Transverse colon (tissue), 4 donors: ENCODE measurements around the gene FHIP1B. TPM values are rescaled to one million over a fixed set of nuclear protein-coding genes. Genes with fewer than 3 reads are reported as not detected.

Source experiments
- DNase-seq: peaks from one replicate; pipeline ENCODE4 v3.0.0-alpha.2; 2019
- H3K27ac ChIP-seq, 4 donors: fragments of 200-600 bp; sonication (generic); 2 replicates each; pipeline ENCODE4 v1.5.1; 2016 to 2018; ENCODE audit warnings: inconsistent platforms in 4 of 4
- H3K27me3 ChIP-seq: fragments of 200-600 bp; sonication (generic); 2 replicates; pipeline ENCODE4 v1.5.1; 2017; ENCODE audit warnings: inconsistent platforms
- H3K36me3 ChIP-seq, 4 donors: fragments of 200-600 bp; sonication (generic); 2 replicates each; pipeline ENCODE4 v1.5.1; 2017 to 2019; ENCODE audit warnings: inconsistent platforms in 4 of 4
- H3K4me1 ChIP-seq, 4 donors: fragments of 200-600 bp; sonication (generic); 2 replicates each; pipeline ENCODE4 v1.5.1; 2017 to 2020; ENCODE audit warnings: inconsistent platforms in 4 of 4
- H3K4me3 ChIP-seq, 4 donors: fragments of 200-600 bp; sonication (generic); 1 replicate in 1 of 4; 2 replicates in 3 of 4; pipeline versions ENCODE4 v1.5.1 to v1.6.1; 2017 to 2019; ENCODE audit warnings: inconsistent platforms in 4 of 4
- H3K9me3 ChIP-seq, 2 donors: fragments of 200-600 bp; sonication (generic); 2 replicates each; pipeline ENCODE4 v1.5.1; 2017 to 2019; ENCODE audit warnings: inconsistent platforms in 2 of 2
- EP300 ChIP-seq: sonication (generic); formaldehyde crosslinking; IDR thresholded peaks from one replicate; pipeline ENCODE4 v1.6.1; 2017; ENCODE audit warnings: antibody characterized with exemption, low read depth
- POLR2A ChIP-seq: fragments of 450-650 bp; IDR thresholded peaks from one replicate; pipeline ENCODE4 v1.6.1; 2016; ENCODE audit warnings: antibody characterized with exemption, mild to moderate bottlenecking, moderate library complexity
- POLR2AphosphoS5 ChIP-seq, 3 donors: sonication (generic); formaldehyde crosslinking; IDR thresholded peaks; one replicate each; pipeline ENCODE4 v1.6.1; 2016; ENCODE audit warnings: antibody characterized with exemption in 3 of 3
- WGBS, 2 donors: methylation state at CpG; one replicate each; pipeline ENCODE4 v1.1.5; 2018; ENCODE audit warnings: low coverage in 1 of 2; 5-methylcytosine and 5-hydroxymethylcytosine counted together
- in situ Hi-C, 4 donors: fragments of 200-750 bp; cut with MboI; loops; one replicate each; pipeline versions ENCODE4 v1.15.0 to v1.15.1; 2017; ENCODE audit warnings: low sequenced_read_pairs in 3 of 4, low pct_ligation_motif_present in 1 of 4, low pct_unique_long_range_greater_than_20kb in 1 of 4
- intact Hi-C: fragments of 100-400 bp; cut with DNase I; formaldehyde crosslinking; loops from one replicate; pipeline ENCODE4 v1.15.1; 2023; ENCODE audit warnings: low total_unique reads
- total RNA-seq, 4 donors: library from RNA; depleted of rRNA; stranded (reverse); fragments of >200 nt; gene quantifications; one replicate each; pipeline ENCODE4 v1.1.0, GENCODE V29; 2016
- TF ChIP-seq, protein P1 (sequence below), 5 experiments: fragments of 200-600 bp in 3 of 5; fragments of 450-650 bp in 2 of 5; sonication (generic) in 3 of 5; IDR thresholded peaks; 1 replicate in 2 of 5; 2 replicates in 3 of 5; pipeline ENCODE4 v1.5.1; 2016 to 2017; ENCODE audit warnings: antibody characterized with exemption in 5 of 5, inconsistent platforms in 3 of 5, mild to moderate bottlenecking in 2 of 5, moderate library complexity in 1 of 5

FHIP1B gene
- total RNA-seq, 4 donors from 2014 or later = 190 to 681 (median 228) TPM

DNA sequence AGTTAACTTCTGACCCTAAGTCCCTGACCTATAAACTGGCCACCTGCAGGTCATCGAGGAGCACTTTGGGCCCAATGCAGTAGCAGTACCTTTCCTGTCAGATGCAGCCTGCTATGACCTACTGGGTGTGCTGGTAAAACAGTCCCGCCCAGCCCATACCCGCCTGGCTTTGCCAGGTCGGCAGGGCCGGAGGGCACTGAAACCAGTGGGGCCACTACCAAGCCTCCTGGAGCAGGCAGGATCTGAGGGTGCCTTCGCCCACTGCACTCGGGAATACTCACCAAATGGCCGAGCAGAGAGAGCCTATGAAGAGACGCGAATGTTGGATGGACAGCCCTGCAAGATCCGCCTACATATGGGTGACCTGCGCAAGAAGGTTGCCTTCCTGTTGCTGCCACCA lies 24.6 kb downstream of the FHIP1B start:
- 94% methylated on average over 12 of the region's 12 CpGs; no CpG with 5 or more reads in 1 of the 2 donors for WGBS, 2 donors
- Histone ChIP-seq H3K36me3 (peaks cover 0 to 62% (median 16%) of the 10 kb centered on the region in 4 donors), H3K4me1 (no peaks in the 10 kb centered on the region), H3K27ac (no peak overlapping the region), H3K27me3 (no peaks in the 10 kb centered on the region), H3K4me3 (no peak overlapping the region), H3K9me3 (no peaks in the 10 kb centered on the region)
- no peak for DNase-seq
- in situ Hi-C loops (no loop called here), intact Hi-C loops (no loop called here)
- TF ChIP-seq POLR2AphosphoS5 (IDR thresholded peaks at IDR 0.05) (no peak), EP300 (no peak), POLR2A (no peak)
- TF ChIP-seq, protein P1, sequence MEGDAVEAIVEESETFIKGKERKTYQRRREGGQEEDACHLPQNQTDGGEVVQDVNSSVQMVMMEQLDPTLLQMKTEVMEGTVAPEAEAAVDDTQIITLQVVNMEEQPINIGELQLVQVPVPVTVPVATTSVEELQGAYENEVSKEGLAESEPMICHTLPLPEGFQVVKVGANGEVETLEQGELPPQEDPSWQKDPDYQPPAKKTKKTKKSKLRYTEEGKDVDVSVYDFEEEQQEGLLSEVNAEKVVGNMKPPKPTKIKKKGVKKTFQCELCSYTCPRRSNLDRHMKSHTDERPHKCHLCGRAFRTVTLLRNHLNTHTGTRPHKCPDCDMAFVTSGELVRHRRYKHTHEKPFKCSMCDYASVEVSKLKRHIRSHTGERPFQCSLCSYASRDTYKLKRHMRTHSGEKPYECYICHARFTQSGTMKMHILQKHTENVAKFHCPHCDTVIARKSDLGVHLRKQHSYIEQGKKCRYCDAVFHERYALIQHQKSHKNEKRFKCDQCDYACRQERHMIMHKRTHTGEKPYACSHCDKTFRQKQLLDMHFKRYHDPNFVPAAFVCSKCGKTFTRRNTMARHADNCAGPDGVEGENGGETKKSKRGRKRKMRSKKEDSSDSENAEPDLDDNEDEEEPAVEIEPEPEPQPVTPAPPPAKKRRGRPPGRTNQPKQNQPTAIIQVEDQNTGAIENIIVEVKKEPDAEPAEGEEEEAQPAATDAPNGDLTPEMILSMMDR (IDR thresholded peaks at IDR 0.05) = no peak

GRCh38 chr11:6206456-6207180 lies 27.8 kb downstream of the FHIP1B start:
- peaks cover 0 to 38% (median 10%) of the 10 kb centered on the region in 4 donors for H3K36me3 ChIP-seq
- WGBS, 2 donors = 75 to 81% methylated on average over 2 to 3 of the region's 3 CpGs
- in situ Hi-C loops = no loop called here

GRCh38 chr11:6205366-6205765 lies 29.1 kb downstream of the FHIP1B start, which contains the start of gene C11orf42:
Gene C11orf42 (plus strand): TSS chr11:6205557. CDS start chr11:6205616, 59 bp downstream.
- Histone ChIP-seq H3K4me3 (no peak within 1 kb of the TSS), H3K9me3 (no peaks in the 10 kb centered on the region), H3K36me3 (peaks cover 0 to 27% (median 4%) of the 10 kb centered on the region in 4 donors), H3K27ac (no peak within 1 kb of the TSS), H3K4me1 (no peaks in the 10 kb centered on the region), H3K27me3 (no peaks in the 10 kb centered on the region)
- intact Hi-C loops = no loop called here
- WGBS, 2 donors = 89% methylated on average over 1 of the region's 1 CpG; no CpG with 5 or more reads in 1 of the 2 donors
- DNase-seq = no peak
- in situ Hi-C loops = no loop called here
- no peak for TF ChIP-seq POLR2AphosphoS5 (IDR thresholded peaks at IDR 0.05)
- TF ChIP-seq POLR2A = no peak
- no peak for TF ChIP-seq EP300
- TF ChIP-seq, protein P1 (IDR thresholded peaks at IDR 0.05) = no peak

More at GRCh38 chr11:6206456-6207180, 27.8 kb downstream of the FHIP1B start:
- TF ChIP-seq EP300 = no peak
- no peak for TF ChIP-seq POLR2AphosphoS5 (IDR thresholded peaks at IDR 0.05)
- Histone ChIP-seq H3K27me3 (no peaks in the 10 kb centered on the region), H3K4me1 (no peaks in the 10 kb centered on the region), H3K9me3 (no peaks in the 10 kb centered on the region), H3K27ac (peak overlapping the region in 1 of 4 donors; percentile 21), H3K4me3 (no peak overlapping the region)
- intact Hi-C loops = no loop called here
- no peak for DNase-seq

- Histone ChIP-seq H3K27me3 (no peaks in the 10 kb centered on the region), H3K9me3 (no peaks in the 10 kb centered on the region), H3K36me3 (peaks cover 0 to 20% (median 2%) of the 10 kb centered on the region in 4 donors), H3K4me1 (no peaks in the 10 kb centered on the region), H3K4me3 (no peak overlapping the region), H3K27ac (no peak overlapping the region)
- WGBS, 2 donors = 96 to 100% methylated on average over 1 of the region's 1 CpG
- in situ Hi-C loops (no loop called here), intact Hi-C loops (no loop called here)
- no peak for TF ChIP-seq POLR2A
- no peak for DNase-seq
Observed at GRCh38 chr11:6204706-6205105, 29.7 kb downstream of the FHIP1B start.

DNA sequence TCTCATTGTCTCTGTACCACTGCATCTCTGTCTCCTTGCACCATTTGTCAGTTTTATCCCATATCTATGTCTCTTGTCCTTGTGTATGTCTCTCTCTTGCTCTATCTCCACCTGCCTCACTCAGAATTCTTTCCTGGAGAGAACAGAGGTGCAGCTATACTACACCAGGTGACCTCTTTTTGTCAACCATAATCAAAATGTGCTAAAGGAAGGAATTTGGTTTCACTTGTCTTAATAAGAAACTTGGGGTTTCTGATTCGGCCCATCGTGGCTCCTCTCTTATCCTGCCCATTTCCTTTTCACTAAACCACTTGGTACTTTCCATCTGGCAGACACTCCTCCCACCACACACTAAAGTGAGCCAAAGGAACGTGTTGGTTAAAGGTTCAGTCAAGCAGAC lies 31.1 kb downstream of the FHIP1B start:
- Histone ChIP-seq H3K27me3 (no peaks in the 10 kb centered on the region), H3K9me3 (no peaks in the 10 kb centered on the region), H3K27ac (no peak overlapping the region), H3K4me1 (no peaks in the 10 kb centered on the region), H3K4me3 (no peak overlapping the region), H3K36me3 (peaks cover 0 to 12% (median 2%) of the 10 kb centered on the region in 4 donors)
- DNase-seq = no peak
- no peak for TF ChIP-seq POLR2AphosphoS5 (IDR thresholded peaks at IDR 0.05)
- no peak for TF ChIP-seq POLR2A
- TF ChIP-seq, protein P1 (IDR thresholded peaks at IDR 0.05) = no peak
- TF ChIP-seq EP300 = no peak
- intact Hi-C loops (no loop called here), in situ Hi-C loops (no loop called here)
- 47 to 83% methylated on average over 3 of the region's 3 CpGs for WGBS, 2 donors
